Measurements from ENCODE around the gene COQ6.
"Not testable (repeated sequence)": the region's sequence is repeated elsewhere in the genome, so short reads cannot be mapped to it uniquely, and the experiment has no call there.

Gene COQ6

DNA sequence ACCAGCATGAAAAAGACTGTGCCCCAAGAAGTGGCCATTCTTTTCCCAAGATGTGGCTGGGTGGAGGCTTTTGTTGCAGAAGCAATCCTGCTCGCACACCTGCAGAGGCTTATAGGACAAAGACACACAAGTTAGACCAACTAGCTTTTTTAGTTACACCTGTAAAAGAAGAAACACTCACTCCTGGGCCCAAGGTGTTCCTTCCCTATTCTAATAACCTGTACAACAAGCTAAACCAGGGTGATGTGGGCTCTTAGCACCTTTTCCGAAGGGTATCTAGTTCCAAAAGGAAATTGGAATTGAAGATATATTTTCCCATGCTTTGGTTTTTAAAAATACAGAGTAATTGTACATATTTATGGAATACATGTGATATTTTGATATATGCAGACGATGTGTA, 38.0 kb downstream of the COQ6 start:
- DNase-seq (ENCODE audit: low read depth): no peak

DNA sequence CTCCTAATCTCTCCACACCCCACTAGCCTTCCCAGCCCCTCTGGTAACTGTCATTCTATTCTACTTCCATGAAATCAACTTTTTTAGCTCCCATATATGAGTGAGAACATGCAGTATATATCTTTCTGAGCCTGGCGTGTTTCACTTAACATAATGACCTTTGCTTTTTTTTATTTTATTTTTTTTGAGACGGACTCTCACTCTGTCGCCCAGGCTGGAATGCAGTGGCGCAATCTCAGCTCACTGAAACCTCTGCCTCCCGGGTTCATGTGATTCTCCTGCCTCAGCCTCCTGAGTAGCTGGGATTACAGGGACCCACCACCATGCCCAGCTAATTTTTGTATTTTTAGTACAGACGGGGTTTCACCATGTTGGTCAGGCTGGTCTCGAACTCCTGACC, 38.6 kb downstream of the COQ6 start:
- DNase-seq (ENCODE audit: low read depth): not testable (repeated sequence)

DNA sequence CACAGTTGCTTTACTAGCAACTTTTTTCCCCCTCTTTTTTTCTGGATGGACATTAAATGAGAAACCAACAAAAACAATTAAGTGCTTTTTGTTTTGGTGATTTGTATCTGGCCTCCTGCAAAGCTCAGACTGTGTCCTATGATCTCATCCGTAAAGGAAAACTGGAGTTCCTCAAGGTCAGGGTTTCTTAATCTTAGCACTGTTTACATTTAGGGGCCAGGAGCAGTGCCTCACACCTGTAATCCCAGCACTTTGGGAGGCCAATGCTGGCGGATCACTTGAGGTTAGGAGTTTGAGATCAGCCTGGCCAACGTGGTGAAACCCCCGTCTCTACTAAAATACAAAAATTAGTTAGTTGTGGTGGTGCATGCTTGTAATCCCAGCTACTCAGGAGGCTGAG, 41.0 kb downstream of the COQ6 start:
- DNase-seq (ENCODE audit: low read depth): no peak

DNA sequence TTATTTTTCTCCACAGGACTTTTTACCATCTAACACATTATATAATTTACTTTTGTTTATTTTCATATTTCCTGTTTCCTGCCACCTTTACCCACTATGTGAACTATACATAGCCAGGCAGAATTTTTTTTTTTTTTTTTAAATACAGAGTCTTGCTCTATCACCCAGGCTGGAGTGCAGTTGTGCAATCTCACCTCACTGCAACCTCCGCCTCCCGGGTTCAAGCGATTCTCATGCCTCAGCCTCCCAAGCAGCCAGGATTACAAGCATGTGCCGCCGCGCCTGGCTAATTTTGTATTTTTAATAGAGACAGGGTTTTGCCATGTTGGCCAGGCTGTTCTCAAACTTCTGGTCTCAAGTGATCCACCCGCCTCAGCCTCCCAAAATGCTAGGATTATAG, 44.8 kb downstream of the COQ6 start:
- not testable (repeated sequence) for DNase-seq (ENCODE audit: low read depth)

DNA sequence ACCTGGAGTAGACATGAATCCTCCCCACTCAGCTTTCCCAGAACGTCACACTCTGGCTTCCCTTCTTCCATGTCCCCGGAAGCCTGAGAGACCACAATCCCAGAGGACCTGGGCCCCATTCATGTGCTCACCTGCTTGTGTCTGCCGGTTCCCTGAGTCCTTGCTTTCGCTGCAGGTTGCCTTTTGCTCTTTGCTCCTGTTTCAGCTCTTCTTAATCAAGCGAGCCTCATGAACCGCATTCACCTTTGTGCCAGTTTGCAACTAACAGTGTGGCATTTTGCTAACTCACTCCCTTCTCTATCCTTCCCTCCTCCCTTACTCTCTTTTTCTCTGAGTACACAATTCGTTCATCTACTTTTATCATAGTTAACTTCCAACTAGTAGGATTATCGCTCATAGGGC, 45.9 kb downstream of the COQ6 start:
- DNase-seq (ENCODE audit: low read depth): no peak

DNA sequence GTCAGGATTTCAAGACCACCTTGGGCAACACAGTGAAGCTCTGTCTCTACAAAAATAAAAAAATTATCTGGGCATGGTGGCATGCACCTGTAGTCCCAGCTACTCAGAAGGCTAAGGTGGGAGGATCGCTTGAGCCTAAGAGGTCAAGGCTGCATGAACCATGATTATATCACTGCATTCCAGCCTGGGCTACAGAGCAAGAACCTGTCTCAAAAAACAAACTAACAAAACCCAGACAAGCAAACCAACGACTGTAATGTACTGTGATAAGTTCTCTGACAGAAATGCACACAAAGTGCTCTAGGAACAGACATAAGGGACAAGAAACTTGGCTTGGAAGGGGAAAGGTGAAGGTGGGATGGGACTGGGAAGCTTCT, 46.6 kb downstream of the COQ6 start:
- no peak for DNase-seq (ENCODE audit: low read depth)

DNA sequence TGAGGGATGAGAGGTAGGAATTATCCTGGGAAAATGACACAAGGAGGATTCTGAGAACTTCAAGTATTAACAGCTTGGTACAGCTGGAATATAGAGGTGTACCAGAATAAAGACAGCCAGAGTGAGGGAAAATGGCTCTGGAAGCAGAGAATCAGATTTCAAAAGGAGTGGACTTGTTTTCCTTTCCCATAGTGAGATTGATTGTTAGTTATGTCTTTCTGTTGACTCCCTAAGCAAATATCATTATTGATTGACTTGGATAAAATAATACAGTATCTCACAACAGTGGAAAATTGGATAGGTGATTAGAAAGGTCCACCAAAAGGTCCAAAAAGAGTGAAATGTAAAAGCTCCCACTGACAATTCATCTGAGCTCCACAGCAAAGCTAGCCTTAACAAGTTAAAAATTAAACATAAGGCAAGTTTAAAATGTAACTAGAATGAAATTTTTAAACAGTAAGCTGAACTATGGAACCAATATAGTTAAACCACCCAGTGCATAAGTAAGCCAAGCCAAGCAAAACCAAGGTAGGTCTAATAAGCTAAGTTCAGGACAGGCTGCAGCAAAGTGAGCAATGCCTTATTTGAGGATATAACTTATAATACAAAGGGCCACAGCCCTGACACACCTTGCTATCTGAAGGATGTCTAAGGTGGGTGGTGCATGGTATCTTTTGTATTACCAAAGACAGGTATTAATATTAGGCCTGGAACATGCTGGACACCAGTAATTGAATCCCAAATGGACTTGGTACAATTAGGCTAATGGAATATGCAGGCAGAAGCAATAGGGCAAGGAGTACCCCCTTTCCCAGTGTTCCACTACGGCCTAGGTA, 47.2 kb downstream of the COQ6 start:
- DNase-seq (ENCODE audit: low read depth): no peak

DNA sequence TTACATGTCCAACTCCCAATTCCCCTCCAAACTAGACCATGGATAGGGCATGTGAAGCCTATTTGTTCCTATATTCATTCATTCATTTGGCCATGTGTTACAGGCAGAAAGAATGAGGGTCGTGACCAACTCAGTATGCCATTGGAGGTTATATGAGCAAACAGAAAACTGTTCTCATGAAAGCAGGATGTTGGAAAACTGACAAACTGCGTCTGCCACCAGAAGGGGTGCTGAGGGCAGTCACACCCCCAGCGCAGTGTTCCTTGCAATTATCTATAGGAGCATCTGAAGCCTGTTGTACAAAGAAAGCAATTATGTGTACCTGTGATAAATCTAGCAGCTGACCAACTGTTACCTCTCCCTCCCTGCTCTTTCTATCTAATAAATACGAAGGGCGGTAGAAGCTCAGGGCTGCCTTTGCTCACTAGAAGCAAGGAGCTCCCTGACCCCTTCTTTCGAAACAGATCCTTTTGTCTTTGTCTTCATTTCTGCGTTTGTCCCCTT, 47.9 kb downstream of the COQ6 start:
- DNase-seq (ENCODE audit: low read depth): no peak

DNA sequence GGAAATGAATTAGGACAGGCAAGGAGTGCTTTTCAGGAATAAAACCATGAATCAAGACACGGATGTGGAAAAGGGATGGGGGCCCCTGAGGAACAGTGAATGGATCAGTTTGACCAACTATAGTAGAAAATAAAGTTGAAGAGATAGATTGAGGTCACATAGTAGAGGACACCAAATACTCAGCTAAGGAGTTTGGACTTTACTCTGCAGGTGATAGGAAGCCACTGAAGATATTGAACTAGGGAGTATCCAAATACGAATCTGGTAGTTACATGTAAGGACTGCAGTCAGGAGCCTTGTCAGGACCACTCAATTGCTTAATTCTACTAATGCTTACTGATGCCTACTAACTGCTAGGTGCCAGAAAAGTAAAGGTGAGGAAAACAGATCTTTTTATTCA, 48.6 kb downstream of the COQ6 start:
- no peak for DNase-seq (ENCODE audit: low read depth)

DNA sequence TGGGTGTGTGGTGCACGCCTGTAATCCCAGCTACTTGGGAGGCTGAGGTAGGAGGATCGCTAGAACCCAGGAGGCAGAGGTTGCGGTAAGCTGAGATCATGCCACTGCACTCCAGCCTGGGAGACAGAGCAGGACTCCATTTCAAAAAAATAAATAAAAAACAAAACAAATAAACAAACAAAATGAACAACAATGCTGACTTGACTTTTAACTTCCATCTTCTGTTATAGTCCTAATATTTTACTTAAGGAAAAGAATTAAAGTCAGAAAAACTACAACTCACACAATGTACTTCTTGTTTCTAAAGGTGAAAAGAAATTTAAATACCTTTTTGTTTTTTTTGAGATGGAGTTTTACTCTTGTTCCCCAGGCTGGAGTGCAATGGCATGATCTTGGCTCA, 55.6 kb downstream of the COQ6 start:
- DNase-seq (ENCODE audit: low read depth): not testable (repeated sequence)

DNA sequence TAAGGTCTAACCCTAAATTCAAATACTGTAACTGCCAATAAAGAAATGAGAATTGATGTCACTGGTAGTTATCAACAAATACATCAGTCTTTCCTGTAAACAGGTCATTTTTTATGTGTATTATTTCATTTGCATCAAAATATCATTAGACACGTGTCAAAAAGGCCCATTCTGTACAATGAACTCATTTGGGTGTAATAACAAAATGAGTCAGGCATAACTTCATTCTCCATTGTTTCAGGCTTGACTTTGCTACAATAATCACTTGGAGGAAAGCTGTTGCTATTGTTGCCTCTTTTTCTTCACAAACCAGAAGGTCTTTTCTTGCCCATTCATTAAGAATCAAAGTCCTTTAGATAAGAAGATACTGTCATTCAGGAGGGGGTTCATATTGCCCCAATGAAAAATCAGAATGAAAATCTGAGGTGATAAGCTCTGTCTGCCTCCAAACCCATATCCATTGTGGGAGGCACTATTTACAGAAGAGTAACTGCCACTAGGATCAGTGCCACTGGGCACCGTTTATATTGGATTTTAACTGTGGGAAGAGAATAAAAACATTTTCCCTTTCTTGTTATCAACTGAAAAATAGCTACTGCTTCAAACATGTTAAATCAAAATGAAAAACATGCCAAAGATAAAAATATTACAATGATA, 58.9 kb downstream of the COQ6 start:
- no peak for DNase-seq (ENCODE audit: low read depth)

Data from GM04504 (cell line).